ENCODE measurements around the gene GGPS1.

DNA sequence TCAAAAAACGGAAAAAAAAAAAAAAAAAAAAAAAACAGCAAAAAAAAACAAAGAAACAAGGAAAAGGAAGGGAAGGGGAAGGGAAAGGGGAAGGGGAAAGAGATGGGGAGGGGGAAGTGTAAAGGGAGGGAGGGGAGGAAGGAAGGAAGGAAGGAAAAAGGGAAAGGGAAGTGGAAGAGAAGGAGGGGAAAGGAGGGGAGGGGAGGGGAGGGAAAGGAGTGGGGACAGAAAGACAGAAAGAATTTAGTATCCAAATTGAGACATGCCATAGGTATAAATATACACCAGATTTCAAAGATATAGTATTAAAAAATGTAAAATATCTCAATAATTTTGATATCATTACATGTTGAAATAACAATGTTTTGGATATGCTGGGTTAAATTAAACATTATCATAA, 26.2 kb upstream of the GGPS1 start:
- no peak for TF ChIP-seq CTCF (IDR thresholded peaks at IDR 0.05)
- TF ChIP-seq POLR2A (IDR thresholded peaks at IDR 0.05) = no peak
- no peak for TF ChIP-seq POLR2AphosphoS5 (IDR thresholded peaks at IDR 0.05)
